B cell (primary cell): Measurements from ENCODE around the gene ASTN2. TPM values are rescaled to one million over a fixed set of nuclear protein-coding genes. Genes with fewer than 3 reads are reported as not detected.

Experiments
- ATAC-seq: fragments of 200-7000 bp; cut with Tn5 transposase; one replicate; pipeline ENCODE4 v1.10.0; 2021; ENCODE audit warnings: low read depth, mild to moderate bottlenecking, moderate number of reproducible peaks, moderate library complexity
- CTCF ChIA-PET: fragments of 350-600 bp; sonication (Branson Sonifier 250); formaldehyde crosslinking; loops from one replicate; lab custom pipeline; 2021; ENCODE audit warnings: antibody characterized with exemption, inconsistent platforms; lab: Charles Lee
- POLR2A ChIA-PET: fragments of 350-600 bp; sonication (Branson Sonifier 250); formaldehyde crosslinking; loops from one replicate; lab custom pipeline; 2021; ENCODE audit warnings: antibody characterized with exemption; lab: Charles Lee
- DNase-seq: peaks from one replicate; pipeline ENCODE4 v3.0.0; 2013
- H2AFZ ChIP-seq: 2 replicates; pipeline ENCODE4 v1.6.1; 2012; ENCODE audit warnings: mild to moderate bottlenecking, low read depth, low read length; ENCODE audit not compliant: insufficient read depth, poor library complexity, severe bottlenecking
- H3K27ac ChIP-seq, 2 donors: 1 replicate in 1 of 2; 2 replicates in 1 of 2; pipeline ENCODE4 v1.5.1; 2012 to 2013; ENCODE audit warnings: low read length in 2 of 2, mild to moderate bottlenecking in 2 of 2, moderate library complexity in 1 of 2
- H3K27me3 ChIP-seq, 4 experiments: fragments of 200-600 bp in 1 of 4; sonication (generic) in 1 of 4; replicated peaks in 1 of 4; 1 replicate in 2 of 4; 2 replicates in 2 of 4; pipeline versions ENCODE4 v1.6.1 to v1.7.0; 2013 to 2016; ENCODE audit warnings: low read length in 3 of 4, mild to moderate bottlenecking in 2 of 4, mixed read lengths in 1 of 4, moderate library complexity in 1 of 4; ENCODE audit not compliant: insufficient read depth in 4 of 4, control insufficient read depth in 3 of 4; ENCODE audit errors: control extremely low read depth in 1 of 4
- H3K36me3 ChIP-seq, 2 experiments: replicated peaks in 1 of 2; 1 replicate in 1 of 2; 2 replicates in 1 of 2; pipeline versions ENCODE4 v1.6.1 to v1.7.1; 2013; ENCODE audit warnings: low read length in 1 of 2; ENCODE audit not compliant: insufficient read depth in 2 of 2, control insufficient read depth in 1 of 2; ENCODE audit errors: control extremely low read depth in 1 of 2, extremely low read depth in 1 of 2
- H3K4me1 ChIP-seq, 2 donors: fragments of 200-600 bp in 1 of 2; sonication (generic) in 1 of 2; 1 replicate in 1 of 2; 2 replicates in 1 of 2; pipeline versions ENCODE4 v1.5.1 to v1.6.1; 2013 to 2017; ENCODE audit warnings: low read length in 2 of 2; ENCODE audit not compliant: control insufficient read depth in 2 of 2, insufficient read depth in 2 of 2
- H3K4me2 ChIP-seq: replicated peaks from 2 replicates; pipeline ENCODE3; 2012; ENCODE audit warnings: mild to moderate bottlenecking, low read depth, low read length; ENCODE audit not compliant: poor library complexity, severe bottlenecking
- H3K4me3 ChIP-seq, 5 experiments: fragments of 200-600 bp in 1 of 5; sonication (generic) in 1 of 5; 1 replicate in 3 of 5; 2 replicates in 2 of 5; pipeline versions ENCODE4 v1.5.1 to v1.7.0; 2011 to 2016; ENCODE audit warnings: low read length in 4 of 5, mild to moderate bottlenecking in 4 of 5, low read depth in 2 of 5, control low read depth in 1 of 5, moderate library complexity in 1 of 5; ENCODE audit not compliant: insufficient read depth in 1 of 5; ENCODE audit errors: control extremely low read depth in 1 of 5, extremely low read depth in 1 of 5
- H3K79me2 ChIP-seq: fragments of 200-600 bp; sonication (generic); one replicate; pipeline ENCODE4 v1.6.0; 2016; ENCODE audit warnings: low read length; ENCODE audit not compliant: control insufficient read depth, insufficient read depth
- H3K9ac ChIP-seq: fragments of 200-600 bp; sonication (generic); 2 replicates; pipeline ENCODE4 v1.6.1; 2017; ENCODE audit warnings: mild to moderate bottlenecking, low read length, moderate library complexity
- H3K9me3 ChIP-seq, 3 donors: one replicate each; pipeline versions ENCODE4 v1.6.1 to v1.7.1; 2013; ENCODE audit warnings: low read length in 2 of 3; ENCODE audit not compliant: control insufficient read depth in 2 of 3, insufficient read depth in 1 of 3; ENCODE audit errors: control extremely low read depth in 1 of 3
- H4K20me1 ChIP-seq: 2 replicates; pipeline ENCODE4 v1.6.0; 2012; ENCODE audit warnings: mild to moderate bottlenecking, low read length; ENCODE audit not compliant: insufficient read depth, control insufficient read depth, poor library complexity, severe bottlenecking
- H3K27ac Mint-ChIP-seq: one replicate; pipeline ENCODE4 v1.8.0; 2021; ENCODE audit warnings: mixed read lengths
- H3K27me3 Mint-ChIP-seq: one replicate; pipeline ENCODE4 v1.8.0; 2021; ENCODE audit warnings: mixed read lengths
- H3K4me1 Mint-ChIP-seq: one replicate; pipeline ENCODE4 v1.8.0; 2021; ENCODE audit warnings: mixed read lengths
- H3K4me3 Mint-ChIP-seq: one replicate; pipeline ENCODE4 v1.8.0; 2021; ENCODE audit warnings: mixed read lengths
- H3K9me3 Mint-ChIP-seq: one replicate; pipeline ENCODE4 v1.8.0; 2022; ENCODE audit warnings: mixed read lengths; ENCODE audit not compliant: insufficient read depth
- EZH2 ChIP-seq: IDR thresholded peaks from 2 replicates; pipeline ENCODE4 v1.6.1; 2012; ENCODE audit warnings: borderline replicate concordance, low read depth, mild to moderate bottlenecking, moderate library complexity, low read length; ENCODE audit not compliant: insufficient read depth, poor library complexity, severe bottlenecking
- WGBS: methylation state at CpG from one replicate; pipeline ENCODE4 v1.1.5; 2013; ENCODE audit warnings: missing lambda C conversion rate; ENCODE audit not compliant: insufficient coverage; 5-methylcytosine and 5-hydroxymethylcytosine counted together
- intact Hi-C: fragments of 100-400 bp; cut with micrococcal nuclease; formaldehyde crosslinking; loops from one replicate; pipeline ENCODE4 v1.10.0; 2022
- polyA plus RNA-seq: library from polyadenylated mRNA; depleted of rRNA; stranded (reverse); fragments of >200 nt; gene quantifications from 2 replicates; pipeline ENCODE4 v1.2.3, GENCODE V29; 2012
- total RNA-seq, 2 donors: library from RNA; stranded (reverse); fragments of 120-200 nt in 1 of 2; gene quantifications; 1 replicate in 1 of 2; 2 replicates in 1 of 2; pipeline versions ENCODE4 v1.2.3 to v1.2.4, GENCODE V29; 2013 to 2022
- TF ChIP-seq, protein P1 (sequence below): fragments of 200-600 bp; IDR thresholded peaks from one replicate; pipeline ENCODE4 v1.8.0; 2022; ENCODE audit warnings: antibody characterized with exemption, mild to moderate bottlenecking

The ASTN2 gene
- total and polyA plus RNA-seq, 2 donors (not counting 1 experiment from before 2014, with no cell fraction given): 1.2 to 3.6 TPM

DNA sequence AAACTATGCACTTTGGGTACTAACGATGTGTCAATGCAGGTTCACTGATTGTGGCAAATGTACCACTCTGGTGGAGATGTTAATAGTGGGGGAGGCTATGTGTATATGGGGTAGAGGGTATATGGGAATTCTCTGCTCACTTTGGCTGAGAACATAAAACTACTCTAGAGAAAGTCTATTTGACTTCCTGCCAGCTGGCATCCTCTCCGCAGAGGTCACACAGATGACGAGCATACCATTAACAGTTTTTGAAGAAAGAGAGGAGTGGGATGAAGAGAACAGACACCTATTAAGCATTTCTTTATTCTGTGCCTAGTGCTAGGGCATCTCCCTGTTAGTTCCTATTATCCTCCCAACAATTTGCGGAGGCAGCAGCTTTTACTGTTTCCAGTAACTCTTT is 786.1 kb downstream of the ASTN2 start:
- ChIA-PET POLR2A (no interaction called here), CTCF (no interaction called here)
- H2AFZ ChIP-seq: no peak overlapping the region
- H4K20me1 ChIP-seq: no peaks in the 10 kb centered on the region
- Mint-ChIP-seq H3K27me3 (no peaks in the 10 kb centered on the region), H3K9me3 (no peaks in the 10 kb centered on the region), H3K4me1 (no peaks in the 10 kb centered on the region), H3K27ac (no peak overlapping the region), H3K4me3 (no peak overlapping the region)
- TF ChIP-seq EZH2: no peak
- TF ChIP-seq, protein P1, sequence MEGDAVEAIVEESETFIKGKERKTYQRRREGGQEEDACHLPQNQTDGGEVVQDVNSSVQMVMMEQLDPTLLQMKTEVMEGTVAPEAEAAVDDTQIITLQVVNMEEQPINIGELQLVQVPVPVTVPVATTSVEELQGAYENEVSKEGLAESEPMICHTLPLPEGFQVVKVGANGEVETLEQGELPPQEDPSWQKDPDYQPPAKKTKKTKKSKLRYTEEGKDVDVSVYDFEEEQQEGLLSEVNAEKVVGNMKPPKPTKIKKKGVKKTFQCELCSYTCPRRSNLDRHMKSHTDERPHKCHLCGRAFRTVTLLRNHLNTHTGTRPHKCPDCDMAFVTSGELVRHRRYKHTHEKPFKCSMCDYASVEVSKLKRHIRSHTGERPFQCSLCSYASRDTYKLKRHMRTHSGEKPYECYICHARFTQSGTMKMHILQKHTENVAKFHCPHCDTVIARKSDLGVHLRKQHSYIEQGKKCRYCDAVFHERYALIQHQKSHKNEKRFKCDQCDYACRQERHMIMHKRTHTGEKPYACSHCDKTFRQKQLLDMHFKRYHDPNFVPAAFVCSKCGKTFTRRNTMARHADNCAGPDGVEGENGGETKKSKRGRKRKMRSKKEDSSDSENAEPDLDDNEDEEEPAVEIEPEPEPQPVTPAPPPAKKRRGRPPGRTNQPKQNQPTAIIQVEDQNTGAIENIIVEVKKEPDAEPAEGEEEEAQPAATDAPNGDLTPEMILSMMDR: no peak
- ATAC-seq (no peak), DNase-seq (no peak)
- H3K4me1 ChIP-seq: no peaks in the 10 kb centered on the region
- H3K4me3 ChIP-seq: no peak overlapping the region
- no peak overlapping the region for H3K4me2 ChIP-seq
- no peaks in the 10 kb centered on the region for H3K27me3 ChIP-seq
- WGBS: no CpG with 5 or more reads among the region's 4 CpGs
- no peaks in the 10 kb centered on the region for H3K79me2 ChIP-seq
- no peaks in the 10 kb centered on the region for H3K36me3 ChIP-seq
- no peaks in the 10 kb centered on the region for H3K9me3 ChIP-seq
- H3K9ac ChIP-seq: no peak overlapping the region
- no peak overlapping the region for H3K27ac ChIP-seq
- intact Hi-C loops: no loop called here

DNA sequence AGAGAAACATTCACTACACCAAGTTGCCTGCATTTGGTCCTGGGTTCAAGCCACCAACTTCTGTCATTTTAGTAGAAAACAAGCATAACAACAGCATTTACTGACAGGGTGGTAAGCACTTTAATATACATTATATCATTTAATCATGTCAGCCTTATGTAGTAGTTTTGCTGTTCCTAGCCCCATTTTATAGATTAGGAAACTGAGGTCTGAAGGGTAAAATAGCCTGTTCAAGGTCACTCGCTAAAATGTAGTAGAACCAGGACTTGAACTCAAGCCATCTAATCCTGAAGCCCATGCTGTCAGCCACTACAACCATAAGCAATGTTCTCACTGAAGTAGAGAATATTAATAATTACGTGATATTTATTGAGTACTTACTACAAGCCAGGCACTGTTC is 787.4 kb downstream of the ASTN2 start:
- no peak for TF ChIP-seq EZH2
- TF ChIP-seq, protein P1: no peak
- DNase-seq: no peak
- Histone ChIP-seq H2AFZ (no peak overlapping the region), H4K20me1 (no peaks in the 10 kb centered on the region), H3K9ac (no peak overlapping the region), H3K79me2 (no peaks in the 10 kb centered on the region), H3K4me2 (no peak overlapping the region), H3K27ac (no peak overlapping the region), H3K36me3 (no peaks in the 10 kb centered on the region), H3K4me3 (no peak overlapping the region), H3K27me3 (no peaks in the 10 kb centered on the region), H3K9me3 (no peaks in the 10 kb centered on the region), H3K4me1 (no peaks in the 10 kb centered on the region)
- CTCF ChIA-PET: no interaction called here
- Mint-ChIP-seq H3K27ac (no peak overlapping the region), H3K4me3 (no peak overlapping the region), H3K4me1 (no peaks in the 10 kb centered on the region), H3K9me3 (no peaks in the 10 kb centered on the region), H3K27me3 (no peaks in the 10 kb centered on the region)
- ATAC-seq: no peak
- intact Hi-C loops: no loop called here
- POLR2A ChIA-PET: no interaction called here
- WGBS: no CpG with 5 or more reads among the region's 2 CpGs
